Measurements from ENCODE around the gene SLC13A5.
"Not testable (repeated sequence)": the region's sequence is repeated elsewhere in the genome, so short reads cannot be mapped to it uniquely, and the experiment has no call there.

The SLC13A5 gene

DNA sequence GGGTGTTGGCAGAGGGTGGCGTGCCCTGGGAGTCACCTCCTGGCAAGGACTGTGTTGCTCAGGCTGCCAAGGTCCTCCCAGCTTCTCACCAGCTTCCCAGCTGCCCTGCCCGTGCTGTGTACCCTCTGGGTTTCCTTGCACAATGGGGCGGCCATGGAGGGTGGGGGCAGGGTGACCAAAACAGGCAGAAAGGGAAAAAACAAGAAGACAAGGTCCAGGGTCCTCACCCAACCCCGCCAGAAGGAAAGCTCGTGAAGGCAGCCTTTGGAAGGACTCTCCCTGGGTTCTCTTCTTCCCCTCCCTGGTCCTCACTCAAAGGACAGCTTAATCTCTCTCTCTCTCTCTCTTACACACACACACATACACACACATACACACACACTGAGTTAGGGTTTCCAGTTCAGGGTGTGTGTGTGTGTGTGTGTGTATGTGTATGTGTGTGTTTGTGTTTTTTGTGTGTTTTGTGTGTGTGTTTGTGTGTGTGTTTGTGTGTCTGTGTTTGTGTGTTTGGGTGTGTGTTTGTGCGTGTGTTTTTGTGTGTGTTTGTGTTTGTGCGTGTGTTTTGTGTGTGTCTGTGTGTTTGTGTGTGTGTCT lies 2.0 kb downstream of the SLC13A5 start:
- peak in 32 of 56 donors; percentile 2 to 59 (median 24) for DNase-seq

DNA sequence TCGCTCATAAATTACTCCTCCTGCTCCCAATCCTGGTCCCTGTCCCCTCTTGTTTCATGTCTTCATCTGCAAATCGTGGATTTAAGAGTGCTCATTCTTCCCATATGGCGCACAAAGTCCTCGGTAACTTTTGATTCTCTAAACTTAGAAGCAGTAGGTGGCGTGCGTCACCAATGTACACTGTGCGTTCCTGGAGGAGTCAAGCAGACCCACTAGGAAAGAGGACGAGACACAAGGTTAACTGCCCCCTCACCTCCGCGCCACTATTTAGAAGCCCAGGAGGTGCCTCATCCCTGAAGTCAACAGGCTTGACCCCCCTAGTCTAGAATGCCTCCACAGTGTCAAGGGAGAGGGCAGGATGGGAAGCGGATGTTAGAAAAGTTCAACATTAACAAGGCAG lies 2.9 kb downstream of the SLC13A5 start:
- DNase-seq, result no peak

DNA sequence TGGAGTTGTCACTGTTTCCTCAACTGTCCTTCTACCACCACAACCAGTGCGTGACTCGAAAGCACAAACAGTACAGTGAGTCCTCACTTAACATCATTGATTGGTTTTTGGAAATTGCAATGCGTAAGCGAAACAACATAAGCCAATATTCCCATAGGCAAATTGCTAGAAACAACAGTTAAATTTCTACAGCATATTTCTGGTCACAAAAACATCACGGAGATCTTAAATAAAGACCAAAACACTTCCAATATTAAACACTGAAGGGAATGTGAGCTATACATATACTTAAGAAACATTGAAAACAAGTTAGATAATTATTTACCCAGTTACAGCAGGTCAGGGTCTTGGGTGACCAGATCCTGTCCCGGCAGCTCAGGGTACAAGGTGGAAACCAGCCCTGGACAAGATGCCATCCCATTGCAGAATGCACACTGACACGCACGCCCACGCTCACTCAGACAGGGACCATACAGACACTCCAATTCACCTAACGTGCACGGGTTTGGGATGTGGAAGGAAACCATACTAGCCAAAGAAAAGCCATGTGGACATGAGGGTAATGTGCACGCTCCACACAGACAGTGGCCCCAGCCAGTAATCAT lies 4.7 kb downstream of the SLC13A5 start:
- no peak for DNase-seq

DNA sequence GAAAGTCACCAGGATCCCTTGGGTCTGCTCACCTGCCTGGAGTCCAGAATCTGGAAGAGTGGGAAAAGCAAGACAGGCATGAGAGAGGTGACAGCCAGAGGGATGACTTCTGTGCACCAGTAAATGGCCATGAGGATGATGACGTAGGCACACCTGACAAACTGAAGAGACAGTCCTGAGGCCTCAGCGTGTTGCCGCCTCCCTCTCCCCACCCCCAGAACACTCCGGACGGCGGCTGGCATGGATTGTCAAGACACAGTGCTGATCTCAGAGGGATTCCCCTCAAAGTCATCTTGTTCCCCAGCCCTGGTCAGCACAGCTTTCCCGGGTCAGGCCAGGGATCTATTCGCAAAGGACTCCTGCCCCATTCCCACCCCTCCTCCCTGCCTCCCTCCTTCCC lies 6.2 kb downstream of the SLC13A5 start:
- no peak for DNase-seq

DNA sequence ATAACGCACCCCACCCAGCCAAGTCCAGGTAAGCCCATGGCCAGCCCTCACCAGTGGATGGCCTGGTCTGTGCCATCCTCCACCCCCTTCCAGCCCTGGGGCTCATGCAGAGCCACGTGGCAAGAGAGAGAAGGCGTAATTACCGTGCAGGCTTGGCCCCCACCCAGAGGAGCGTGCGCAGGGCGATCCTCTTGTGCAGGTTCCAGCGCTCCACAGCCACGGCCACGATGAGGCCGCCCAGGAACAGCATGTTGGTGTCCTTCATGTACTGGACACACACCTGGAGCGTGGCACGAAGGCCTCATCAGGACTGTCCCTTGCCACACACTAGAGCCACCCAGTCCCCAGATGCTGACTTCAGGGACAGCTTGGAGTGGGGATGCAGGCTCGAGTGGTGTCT lies 6.7 kb downstream of the SLC13A5 start:
- DNase-seq, result no peak

DNA sequence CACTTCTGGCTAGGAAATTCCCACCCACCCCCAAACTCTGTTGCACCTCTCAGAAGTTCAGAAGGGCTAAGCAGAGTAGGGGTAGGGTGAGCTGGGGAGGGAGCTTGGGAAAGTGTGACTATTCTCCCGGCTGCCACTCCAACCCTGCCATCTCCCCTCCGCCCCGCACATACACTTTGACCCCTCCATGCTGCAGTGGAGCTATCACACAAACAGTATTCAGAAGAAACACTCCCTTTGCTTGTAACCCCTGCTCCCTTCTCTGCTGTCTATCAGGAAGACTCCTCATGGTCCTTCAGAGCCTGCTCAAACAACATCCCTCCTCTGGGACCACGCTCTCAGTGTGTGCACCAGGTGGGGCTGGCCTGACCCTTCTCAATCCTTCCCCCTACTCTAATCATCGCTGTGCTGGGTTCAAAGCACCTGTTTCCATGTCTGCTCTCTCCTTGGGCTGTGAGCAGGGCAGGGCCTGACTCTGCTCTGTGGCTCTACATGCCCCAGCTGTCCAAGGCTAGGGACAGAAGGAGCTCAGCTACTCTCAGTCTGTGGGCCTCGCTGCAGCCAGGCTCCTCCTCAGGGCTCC lies 8.6 kb downstream of the SLC13A5 start:
- DNase-seq, result no peak

DNA sequence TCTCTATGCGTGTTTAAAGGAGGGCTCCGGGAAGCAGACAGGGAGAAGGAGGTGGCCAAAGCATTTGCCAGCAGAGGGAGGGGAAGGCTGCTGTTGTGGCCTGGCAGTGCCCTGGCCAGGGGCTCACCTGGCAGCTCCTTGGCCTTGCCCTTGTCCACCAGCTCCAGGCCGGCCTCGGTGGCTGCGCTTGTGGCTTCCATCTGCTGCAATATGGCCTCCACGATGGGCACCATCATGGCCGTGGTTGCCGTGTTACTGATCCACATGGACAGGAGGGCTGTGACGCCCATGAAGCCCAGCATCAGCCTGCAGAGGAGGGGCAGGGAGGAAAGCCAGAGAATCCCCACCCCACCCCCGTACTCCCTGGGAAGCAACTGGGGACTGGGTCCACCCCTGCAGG lies 9.4 kb downstream of the SLC13A5 start:
- DNase-seq, result no peak

DNA sequence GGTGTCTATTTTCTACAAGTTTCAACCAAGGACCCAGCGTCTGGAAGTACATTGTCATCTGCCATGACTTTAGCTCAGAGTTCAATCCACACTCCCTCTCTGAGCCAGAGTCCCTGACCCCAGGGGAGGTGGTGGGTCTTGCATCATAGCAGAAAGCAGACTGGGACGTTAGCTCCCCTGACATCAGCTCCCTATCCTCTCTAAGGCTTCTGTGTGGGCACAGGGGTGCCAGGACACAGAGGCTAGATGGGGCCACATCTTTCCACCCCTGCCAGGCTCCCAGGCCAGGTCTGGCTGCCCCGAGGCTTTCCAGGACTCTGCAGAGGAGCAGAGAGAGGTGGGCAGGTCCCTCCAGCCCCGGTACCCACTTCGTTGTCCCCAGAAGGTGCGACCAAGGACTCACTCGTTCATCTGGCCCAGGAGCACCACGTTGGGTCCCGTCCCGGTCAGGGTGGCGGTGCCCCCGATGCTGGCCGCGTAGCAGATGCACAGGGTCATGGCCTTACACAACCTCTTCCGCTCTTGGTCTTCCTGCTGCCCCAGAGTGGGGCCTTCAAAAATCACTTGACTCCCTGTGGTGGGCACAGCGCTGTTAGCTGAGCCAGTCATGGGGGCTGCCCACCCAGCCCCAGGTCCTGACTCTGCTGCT lies 10.5 kb downstream of the SLC13A5 start:
- no peak for DNase-seq

DNA sequence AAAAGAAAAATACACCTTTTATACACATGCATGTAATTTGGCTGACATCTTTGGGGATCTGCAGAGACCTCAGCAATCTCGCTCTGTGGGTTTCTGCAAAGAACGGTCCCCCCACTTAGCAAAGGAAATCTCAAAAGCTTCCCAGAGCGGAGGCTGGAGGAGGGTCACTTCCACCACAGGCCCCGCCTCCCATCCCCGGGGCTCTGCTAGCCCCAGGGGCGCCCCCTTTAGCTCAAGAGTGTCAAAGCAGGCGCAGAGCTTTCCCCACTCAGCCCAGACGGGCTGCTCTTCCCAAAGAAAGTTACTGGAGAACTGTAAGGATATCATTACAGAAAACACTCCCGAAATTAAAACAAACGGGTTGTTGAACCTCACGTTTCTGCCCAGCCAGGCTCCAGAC lies 11.4 kb downstream of the SLC13A5 start:
- DNase-seq, result no peak

DNA sequence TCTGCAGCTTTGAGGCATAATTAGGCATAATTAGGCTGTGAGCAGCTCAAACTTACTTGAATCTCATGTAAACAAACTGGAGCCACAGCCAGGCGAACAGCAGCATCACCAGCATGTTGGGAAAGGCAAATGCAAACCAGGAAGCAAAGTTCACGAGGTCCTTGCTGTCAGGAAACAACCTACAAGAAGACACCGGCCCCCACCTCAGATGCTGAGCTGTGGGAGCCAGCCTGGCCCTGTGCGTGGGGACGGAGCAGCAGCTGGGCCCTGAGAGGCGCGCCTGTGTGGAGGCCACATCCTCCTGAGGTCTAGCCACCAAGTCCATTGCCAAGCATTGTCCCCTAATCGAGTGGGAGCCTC lies 12.2 kb downstream of the SLC13A5 start:
- DNase-seq, result no peak

DNA sequence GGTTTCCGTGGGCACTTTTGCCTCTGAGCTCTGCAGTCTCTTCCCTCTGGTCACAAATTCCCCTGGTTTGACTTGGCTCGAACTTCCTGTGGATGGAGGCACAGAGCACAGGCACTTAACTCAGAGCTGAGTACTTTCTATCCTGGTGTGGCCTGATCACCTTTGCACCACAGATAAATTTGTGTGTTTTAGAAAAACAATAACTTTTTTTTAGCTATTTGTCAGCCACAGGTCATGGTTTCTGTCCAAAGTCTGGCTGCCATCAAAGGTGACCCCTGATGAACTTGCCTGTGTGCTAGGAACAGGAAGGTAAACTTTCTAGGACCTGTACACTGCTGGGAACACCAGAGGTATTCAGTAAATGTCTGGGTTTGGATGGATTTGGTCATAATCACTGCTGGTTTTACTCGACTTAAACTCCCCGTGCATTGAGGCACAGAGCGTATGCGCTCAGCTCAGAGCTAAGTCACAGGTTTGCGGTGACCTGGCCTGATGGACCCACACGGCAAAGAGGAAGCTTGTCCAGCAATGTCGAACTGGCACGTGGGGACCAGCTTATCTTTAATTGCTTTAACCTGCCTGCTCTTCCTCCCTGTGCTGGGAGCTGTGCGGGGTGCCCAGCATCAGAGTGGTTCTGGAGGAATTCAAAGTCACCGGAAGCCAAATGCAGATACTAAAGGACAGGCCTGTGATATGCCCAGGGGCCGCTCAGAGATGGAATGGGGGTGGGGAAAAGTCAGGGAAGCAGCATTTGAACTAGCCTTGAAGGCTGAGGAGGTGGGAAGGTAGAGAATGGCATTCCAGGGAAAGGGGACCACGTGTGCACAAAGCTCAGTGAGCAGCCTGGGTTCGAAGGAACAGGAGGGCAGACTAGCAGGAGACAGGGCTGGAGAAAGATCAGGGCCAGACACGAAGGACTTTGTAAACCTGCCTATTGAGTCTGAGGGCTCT lies 12.9 kb downstream of the SLC13A5 start:
- no peak for DNase-seq

DNA sequence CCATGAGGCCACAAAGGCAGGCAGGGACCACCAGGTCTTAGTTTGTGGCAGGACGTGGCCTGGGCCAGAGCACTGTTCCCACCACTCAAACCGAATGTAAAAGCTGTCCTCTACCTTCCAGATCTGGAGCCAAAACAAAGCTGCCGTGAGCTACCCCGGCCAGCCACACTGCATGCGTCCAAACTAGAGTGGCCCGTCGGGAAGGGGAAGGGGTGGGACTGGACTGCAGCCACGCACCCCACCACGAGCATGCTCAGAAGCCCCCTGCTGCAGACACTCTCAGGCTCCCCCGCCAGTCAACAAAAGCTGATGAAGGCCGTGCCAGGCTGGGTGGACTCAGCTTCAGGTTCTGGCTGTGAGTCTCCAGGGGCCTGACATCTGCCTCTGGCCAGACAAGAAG lies 15.2 kb downstream of the SLC13A5 start:
- DNase-seq, result no peak

DNA sequence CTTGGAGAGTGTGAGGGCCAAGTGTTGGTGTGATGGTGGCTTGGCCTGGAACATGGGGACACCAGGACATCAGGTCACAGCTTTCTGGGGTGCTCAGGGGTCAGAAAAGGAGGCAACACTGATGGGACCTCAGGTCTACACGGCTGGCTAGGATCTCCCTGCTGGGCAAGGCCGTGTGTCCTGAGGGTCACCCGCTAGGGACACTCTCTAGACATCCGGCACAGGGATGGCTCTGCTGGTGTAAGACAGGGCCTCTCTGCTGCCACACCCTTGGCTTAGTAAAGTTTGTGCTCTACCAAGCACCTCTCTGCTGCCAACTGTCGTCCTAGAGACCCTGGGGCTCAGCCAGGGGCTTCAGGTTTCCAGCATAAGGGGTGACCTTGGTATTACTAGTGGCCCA lies 16.3 kb downstream of the SLC13A5 start:
- no peak for DNase-seq

DNA sequence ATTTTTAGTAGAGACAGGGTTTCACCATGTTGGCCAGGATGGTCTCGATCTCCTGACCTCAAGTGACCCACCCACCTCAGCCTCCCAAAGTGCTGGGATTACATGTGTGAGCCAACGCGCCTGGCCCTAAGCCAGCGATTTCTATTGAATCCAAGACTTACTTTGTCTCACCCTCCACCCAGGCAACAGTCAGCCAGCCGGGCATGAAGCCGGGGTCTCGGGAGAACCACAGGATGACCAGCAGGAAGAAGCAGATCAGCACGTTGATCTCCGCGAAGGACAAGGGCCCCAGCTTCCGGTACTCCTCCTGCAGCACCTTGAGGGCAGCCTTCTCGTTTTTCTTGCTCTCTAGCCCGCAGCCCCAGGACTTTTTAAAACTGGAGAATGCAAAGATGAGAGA lies 17.6 kb downstream of the SLC13A5 start:
- no peak for DNase-seq

DNA sequence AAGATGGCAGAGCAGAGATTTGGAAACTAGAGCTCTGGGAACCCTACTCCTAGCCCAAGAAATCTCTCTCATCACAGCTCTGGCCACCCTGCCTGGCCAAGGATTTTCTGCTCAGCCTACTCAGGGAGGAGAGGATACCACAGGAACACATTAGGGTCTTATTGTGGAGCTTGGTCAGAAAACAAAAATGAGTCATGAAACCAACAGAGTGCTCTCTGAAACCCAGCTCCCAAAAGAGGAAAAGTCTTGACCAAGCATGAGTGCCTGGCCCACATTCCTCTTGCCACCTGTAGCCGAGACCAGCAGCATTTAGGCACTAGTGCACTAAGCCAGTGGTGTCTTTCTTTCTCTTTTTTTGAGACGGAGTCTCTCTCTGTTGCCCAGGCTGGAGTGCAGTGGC lies 18.1 kb downstream of the SLC13A5 start:
- no peak for DNase-seq

DNA sequence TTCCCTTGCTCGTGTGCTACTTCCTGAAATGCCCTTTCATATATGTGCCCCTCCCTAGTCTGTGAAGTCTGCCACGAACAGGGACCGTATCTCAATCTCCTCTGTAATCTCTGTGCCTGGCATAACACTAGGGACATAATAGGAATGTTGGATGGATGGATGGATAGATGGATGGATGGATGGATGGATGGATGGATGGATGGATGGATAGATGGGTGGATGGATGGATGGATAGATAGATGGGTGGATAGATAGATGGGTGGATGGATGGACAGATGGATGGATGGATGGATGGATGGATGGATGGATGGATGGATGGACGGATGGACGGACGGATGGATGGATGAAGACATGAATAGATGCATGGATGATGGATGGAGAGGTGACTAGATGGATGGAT lies 21.2 kb downstream of the SLC13A5 start:
- not testable (repeated sequence) for DNase-seq

DNA sequence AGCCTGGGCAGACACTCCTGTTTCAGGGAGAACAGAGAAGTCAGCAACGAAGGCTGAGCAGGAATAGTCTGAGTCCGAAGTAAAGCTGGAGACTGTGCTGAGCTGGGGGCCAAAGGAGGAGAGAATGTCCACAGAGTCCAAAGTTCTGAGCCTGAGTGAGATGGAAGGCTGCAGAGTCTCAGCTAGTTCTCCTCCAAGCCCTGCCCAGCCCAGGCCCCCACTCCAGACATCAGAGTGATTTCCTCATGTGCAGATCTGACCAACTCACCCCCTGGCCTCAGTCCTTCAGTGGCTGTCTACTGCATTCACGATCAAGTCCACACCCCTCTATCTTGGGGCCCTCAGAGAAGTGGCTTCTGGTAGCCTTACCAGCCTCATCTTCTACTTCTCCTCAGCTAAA lies 21.6 kb downstream of the SLC13A5 start:
- no peak for DNase-seq

DNA sequence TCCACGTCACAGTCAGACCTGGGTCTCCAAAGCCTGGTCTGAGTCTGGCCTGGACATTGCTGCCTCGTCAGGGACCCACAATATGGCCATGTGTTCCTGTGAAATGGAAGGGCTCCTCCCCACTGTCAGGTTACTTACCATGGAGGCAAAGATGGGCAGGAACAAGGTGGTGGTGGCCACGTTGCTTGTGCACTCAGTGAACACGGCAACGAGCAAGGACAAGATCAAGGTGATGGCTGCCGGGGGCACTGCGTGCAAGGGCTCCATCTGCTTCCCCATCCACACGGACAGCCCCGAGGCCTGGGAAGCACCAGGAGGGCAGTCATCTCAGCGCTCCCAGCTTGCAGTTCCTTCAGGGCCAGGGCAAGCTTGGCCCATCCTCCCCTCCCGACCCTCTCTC lies 22.5 kb downstream of the SLC13A5 start:
- DNase-seq, result no peak

DNA sequence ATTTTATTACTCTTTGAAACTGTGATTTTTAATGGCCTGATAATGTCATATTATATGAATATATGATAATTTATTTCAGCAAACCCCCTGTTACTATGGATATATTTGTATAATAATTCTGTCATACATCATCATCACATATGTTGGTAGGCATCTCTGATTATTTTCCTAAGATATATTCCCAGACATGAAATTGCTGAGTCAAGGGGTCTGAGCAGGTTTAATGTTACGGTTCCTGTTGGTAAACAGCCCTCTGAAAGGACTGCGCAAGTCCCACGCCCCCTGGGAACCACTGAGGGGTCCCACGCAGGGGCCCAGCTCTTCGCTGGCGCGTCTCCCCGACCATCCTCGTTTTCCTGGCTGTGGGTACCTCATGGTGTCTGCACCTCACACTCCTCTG lies 24.2 kb downstream of the SLC13A5 start:
- DNase-seq, result no peak

DNA sequence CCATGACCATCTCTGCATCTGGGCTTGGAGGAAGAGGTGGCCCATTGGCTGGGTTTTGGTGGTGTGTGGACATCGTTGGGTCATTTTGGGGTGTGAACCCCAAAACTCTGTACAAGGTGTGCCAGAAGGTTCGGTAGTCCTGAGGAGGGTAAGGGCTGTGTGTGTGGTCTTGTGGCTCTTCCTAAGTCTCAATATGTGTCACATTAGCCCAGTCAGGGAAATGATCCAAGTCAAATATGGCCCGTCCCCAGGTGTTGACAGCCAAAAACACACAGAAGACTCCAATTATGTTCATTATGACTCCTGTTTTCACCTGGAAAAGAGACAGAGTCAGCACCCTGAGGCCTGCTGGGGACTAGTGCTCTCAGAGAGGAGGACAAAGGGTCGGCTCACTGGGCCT lies 27.1 kb downstream of the SLC13A5 start:
- DNase-seq, result no peak

DNA sequence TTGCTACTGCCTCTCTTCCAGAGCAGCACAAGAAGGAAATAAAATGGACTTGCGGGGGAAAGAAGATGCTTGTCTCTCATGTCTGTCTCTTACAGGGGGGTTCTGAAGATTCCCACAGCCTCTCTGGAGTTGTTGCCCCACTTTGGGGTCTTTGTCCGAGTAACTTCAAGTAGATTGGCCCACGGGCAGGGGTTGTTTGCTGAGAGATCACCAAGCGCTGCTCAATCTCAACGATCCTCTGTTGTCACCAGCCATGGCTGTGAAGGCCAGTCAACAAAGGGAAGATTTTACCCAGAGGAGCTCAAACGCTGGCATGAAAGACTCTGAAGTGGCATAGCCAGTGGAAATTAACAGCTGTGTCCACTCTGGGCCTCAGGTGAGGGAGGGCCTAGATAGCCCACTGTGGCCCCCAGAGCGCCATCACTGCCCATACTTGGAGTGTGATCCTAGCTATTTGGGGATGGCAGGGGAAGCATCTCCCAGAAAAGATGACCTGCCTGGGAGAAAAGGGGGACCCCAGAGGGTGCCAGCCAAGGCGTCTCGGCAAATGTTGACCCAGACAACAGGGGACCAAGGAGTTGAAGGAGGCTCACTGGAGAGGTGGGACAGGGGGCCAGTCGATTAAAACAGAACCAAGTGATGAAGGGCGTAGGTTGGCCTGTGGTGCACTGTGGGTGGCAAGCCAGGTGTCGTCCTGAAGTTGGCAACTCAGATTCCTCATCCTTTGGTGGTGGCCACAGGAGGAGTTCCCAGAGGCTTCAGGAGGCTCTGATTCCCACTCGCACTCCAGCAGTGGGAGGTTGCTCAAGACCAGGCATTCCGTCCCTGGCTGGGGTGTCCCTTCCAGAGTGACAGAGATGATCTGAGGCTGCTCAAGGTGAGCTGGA lies 28.0 kb downstream of the SLC13A5 start:
- DNase-seq, result no peak
